HepG2 (cell line): ENCODE data around the gene SH3D19. TPM values are rescaled to one million over a fixed set of nuclear protein-coding genes. Genes with fewer than 3 reads are reported as not detected.

Source experiments
- CBX5 ChIP-seq: sonication (generic); formaldehyde crosslinking; IDR thresholded peaks from 2 replicates; pipeline ENCODE4 v1.4.0; 2020; ENCODE audit warnings: missing genetic modification reagents, borderline replicate concordance
- FOXA1 ChIP-seq, 2 experiments: fragments of 450-650 bp in 1 of 2; sonication (generic) in 1 of 2; formaldehyde crosslinking in 1 of 2; IDR thresholded peaks; 2 replicates each; pipeline versions ENCODE4 v1.4.0 to v1.6.1; 2016 to 2020; ENCODE audit warnings: missing genetic modification reagents in 1 of 2
- FOXA3 ChIP-seq: IDR thresholded peaks from 2 replicates; pipeline ENCODE4 v1.6.1; 2016; ENCODE audit warnings: missing genetic modification reagents, missing compliant biosample characterization
- FOXK1 ChIP-seq: sonication (generic); formaldehyde crosslinking; IDR thresholded peaks from 2 replicates; pipeline ENCODE4 v1.4.0; 2020; ENCODE audit warnings: low read depth, missing genetic modification reagents, borderline replicate concordance
- HNF4A ChIP-seq: sonication (generic); formaldehyde crosslinking; IDR thresholded peaks from 2 replicates; pipeline ENCODE4 v1.4.0; 2020; ENCODE audit warnings: missing genetic modification reagents
- ONECUT2 ChIP-seq: sonication (generic); formaldehyde crosslinking; IDR thresholded peaks from 2 replicates; pipeline ENCODE4 v1.4.0; 2020; ENCODE audit warnings: missing genetic modification reagents
- PITX1 ChIP-seq: sonication (generic); formaldehyde crosslinking; IDR thresholded peaks from 2 replicates; pipeline ENCODE4 v1.5.1; 2020; ENCODE audit warnings: mild to moderate bottlenecking, missing genetic modification reagents
- POGZ ChIP-seq: sonication (generic); formaldehyde crosslinking; IDR thresholded peaks from 2 replicates; pipeline ENCODE4 v1.4.0; 2020; ENCODE audit warnings: mild to moderate bottlenecking, missing genetic modification reagents
- RBM22 ChIP-seq: fragments of 200-400 bp; formaldehyde crosslinking; optimal IDR thresholded peaks from 2 replicates; pipeline ENCODE3; 2017; ENCODE audit warnings: mild to moderate bottlenecking, low read length, moderate library complexity
- SAP130 ChIP-seq: IDR thresholded peaks from 2 replicates; pipeline ENCODE4 v1.6.1; 2016; ENCODE audit warnings: low read depth
- ZNF101 ChIP-seq: sonication (generic); formaldehyde crosslinking; IDR thresholded peaks from 2 replicates; pipeline ENCODE4 v1.4.0; 2020; ENCODE audit warnings: mild to moderate bottlenecking, low read depth, missing genetic modification reagents, borderline replicate concordance
- ZNF883 ChIP-seq: sonication (generic); formaldehyde crosslinking; IDR thresholded peaks from 2 replicates; pipeline ENCODE4 v1.5.1; 2020; ENCODE audit warnings: mild to moderate bottlenecking, missing genetic modification reagents; ENCODE audit errors: not compliant biosample characterization
- polyA plus RNA-seq, 8 experiments: library from polyadenylated mRNA; depleted of rRNA in 3 of 8; stranded (reverse) in 7 of 8; unstranded in 1 of 8; fragments of >200 nt; fragmentation: Illumina TruSeq in 4 of 8; extraction: Trizol in 4 of 8; gene quantifications; 2 replicates each; pipeline versions ENCODE4 v1.2.1 to v1.2.3, GENCODE V29; 2011 to 2016; ENCODE audit warnings: low read depth in 4 of 8, missing spikeins in 1 of 8, mixed read lengths in 1 of 8; ENCODE audit not compliant: insufficient read depth in 1 of 8
- total RNA-seq, 5 experiments: library from RNA; depleted of rRNA; stranded (reverse); fragments of >200 nt; fragmentation: Illumina TruSeq; extraction: Trizol; gene quantifications; 2 replicates each; pipeline ENCODE4 v1.2.3, GENCODE V29; 2016; ENCODE audit warnings: low read depth in 1 of 5
- TF ChIP-seq, protein P1 (sequence below): sonication (generic); formaldehyde crosslinking; IDR thresholded peaks from 2 replicates; pipeline ENCODE4 v1.9.0; 2022; ENCODE audit warnings: low read depth, missing genetic modification reagents
- TF ChIP-seq, protein P2 (sequence below): IDR thresholded peaks from 2 replicates; pipeline ENCODE4 v1.6.1; 2016; ENCODE audit warnings: low read depth

Gene SH3D19
- total and polyA plus RNA-seq, 2 of the 13 experiments (the other 11 are each of a cell fraction or from before 2014, with no cell fraction given): 31.2 to 38.0 TPM

GRCh38 chr4:151246742-151247141, 78.7 kb downstream of the SH3D19 start (continued):
- TF ChIP-seq POGZ: peak; percentile 81
- no peak for TF ChIP-seq FOXK1 (CRISPR knock-in tag)
- TF ChIP-seq ZNF101: no peak
- TF ChIP-seq FOXA3 (CRISPR knock-in tag): peak; percentile 45
- peak; percentile 32; the same call in 1 of the 2 replicates for TF ChIP-seq ONECUT2 (CRISPR knock-in tag)
- TF ChIP-seq, protein P1, sequence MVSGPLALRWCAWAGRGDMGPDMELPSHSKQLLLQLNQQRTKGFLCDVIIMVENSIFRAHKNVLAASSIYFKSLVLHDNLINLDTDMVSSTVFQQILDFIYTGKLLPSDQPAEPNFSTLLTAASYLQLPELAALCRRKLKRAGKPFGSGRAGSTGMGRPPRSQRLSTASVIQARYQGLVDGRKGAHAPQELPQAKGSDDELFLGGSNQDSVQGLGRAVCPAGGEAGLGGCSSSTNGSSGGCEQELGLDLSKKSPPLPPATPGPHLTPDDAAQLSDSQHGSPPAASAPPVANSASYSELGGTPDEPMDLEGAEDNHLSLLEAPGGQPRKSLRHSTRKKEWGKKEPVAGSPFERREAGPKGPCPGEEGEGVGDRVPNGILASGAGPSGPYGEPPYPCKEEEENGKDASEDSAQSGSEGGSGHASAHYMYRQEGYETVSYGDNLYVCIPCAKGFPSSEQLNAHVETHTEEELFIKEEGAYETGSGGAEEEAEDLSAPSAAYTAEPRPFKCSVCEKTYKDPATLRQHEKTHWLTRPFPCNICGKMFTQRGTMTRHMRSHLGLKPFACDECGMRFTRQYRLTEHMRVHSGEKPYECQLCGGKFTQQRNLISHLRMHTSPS: 0 out of 2 replicates have a peak, but pooled peaks have one; percentile 40
- TF ChIP-seq RBM22: peak; percentile 81
- TF ChIP-seq ZNF883 (CRISPR knock-in tag): no peak
- peak; percentile 45 for TF ChIP-seq SAP130 (CRISPR knock-in tag)
- TF ChIP-seq PITX1 (CRISPR knock-in tag): peak; percentile 52; the same call in 1 of the 2 replicates
- TF ChIP-seq, protein P2, sequence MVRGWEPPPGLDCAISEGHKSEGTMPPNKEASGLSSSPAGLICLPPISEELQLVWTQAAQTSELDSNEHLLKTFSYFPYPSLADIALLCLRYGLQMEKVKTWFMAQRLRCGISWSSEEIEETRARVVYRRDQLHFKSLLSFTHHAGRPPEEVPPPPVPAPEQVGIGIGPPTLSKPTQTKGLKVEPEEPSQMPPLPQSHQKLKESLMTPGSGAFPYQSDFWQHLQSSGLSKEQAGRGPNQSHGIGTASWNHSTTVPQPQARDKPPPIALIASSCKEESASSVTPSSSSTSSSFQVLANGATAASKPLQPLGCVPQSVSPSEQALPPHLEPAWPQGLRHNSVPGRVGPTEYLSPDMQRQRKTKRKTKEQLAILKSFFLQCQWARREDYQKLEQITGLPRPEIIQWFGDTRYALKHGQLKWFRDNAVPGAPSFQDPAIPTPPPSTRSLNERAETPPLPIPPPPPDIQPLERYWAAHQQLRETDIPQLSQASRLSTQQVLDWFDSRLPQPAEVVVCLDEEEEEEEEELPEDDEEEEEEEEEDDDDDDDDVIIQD (CRISPR knock-in tag): peak; percentile 81; the same call in 1 of the 2 replicates
- TF ChIP-seq HNF4A (CRISPR knock-in tag): peak; percentile 39; the same call in 1 of the 2 replicates
- no peak for TF ChIP-seq FOXA1 (IDR thresholded peaks at IDR 0.05)
- TF ChIP-seq FOXA1 (CRISPR knock-in tag; IDR thresholded peaks at IDR 0.05): peak; percentile 69
- no peak for TF ChIP-seq CBX5
